HG02623 (cell line): ENCODE data around the gene GABRA4.

ENCODE experiments used
- ATAC-seq: cut with Tn5 transposase; IDR thresholded peaks from one replicate; pipeline ENCODE4 v1.9.1; 2021; ENCODE audit warnings: moderate library complexity; ENCODE audit not compliant: unreplicated experiment

Gene GABRA4

GRCh38 chr4:46993075-46994006 lies at the start of gene GABRA4:
Gene GABRA4 (minus strand): TSS chr4:46993581. CDS start chr4:46993424, 157 bp downstream.
- no peak for ATAC-seq

- ATAC-seq, result no peak
Observed at GRCh38 chr4:47040828-47041227, 47.4 kb upstream of the GABRA4 start.

- ATAC-seq, result no peak
Observed at GRCh38 chr4:47038263-47038662, 44.9 kb upstream of the GABRA4 start.

GRCh38 chr4:47032405-47033106 lies 39.2 kb upstream of the GABRA4 start:
- peak; percentile 83 for ATAC-seq

GRCh38 chr4:47031751-47032404 lies 38.5 kb upstream of the GABRA4 start:
- no peak for ATAC-seq

- ATAC-seq, result no peak
Observed at GRCh38 chr4:47031011-47031678, 37.8 kb upstream of the GABRA4 start, which contains the start of gene GABRB1. Gene GABRB1 (plus strand): TSS chr4:47031567.

- no peak for ATAC-seq
Observed at GRCh38 chr4:47017494-47017893, 24.1 kb upstream of the GABRA4 start.

GRCh38 chr4:47017081-47017480 lies 23.7 kb upstream of the GABRA4 start:
- no peak for ATAC-seq

- ATAC-seq, result no peak
Observed at GRCh38 chr4:47013373-47013772, 20.0 kb upstream of the GABRA4 start.

GRCh38 chr4:47012676-47013075 lies 19.3 kb upstream of the GABRA4 start:
- no peak for ATAC-seq

- peak; percentile 96 for ATAC-seq
Observed at GRCh38 chr4:47010912-47011446, 17.6 kb upstream of the GABRA4 start.

- no peak for ATAC-seq
Observed at GRCh38 chr4:47010347-47010911, 17.0 kb upstream of the GABRA4 start.

GRCh38 chr4:47002580-47002979 lies 9.2 kb upstream of the GABRA4 start:
- ATAC-seq, result no peak

- ATAC-seq, result no peak
Observed at GRCh38 chr4:47000406-47000805, 7.0 kb upstream of the GABRA4 start.

GRCh38 chr4:46999566-46999965 lies 6.2 kb upstream of the GABRA4 start:
- no peak for ATAC-seq

GRCh38 chr4:46994007-46994405 lies 625 bp upstream of the GABRA4 start:
- ATAC-seq, result no peak

GRCh38 chr4:46992338-46992737 lies 1.0 kb downstream of the GABRA4 start:
- ATAC-seq, result no peak

- ATAC-seq, result no peak
Observed at GRCh38 chr4:46986922-46987638, 6.3 kb downstream of the GABRA4 start.

GRCh38 chr4:46984781-46985180 lies 8.6 kb downstream of the GABRA4 start:
- ATAC-seq, result no peak

GRCh38 chr4:46980851-46981250 lies 12.5 kb downstream of the GABRA4 start:
- ATAC-seq, result no peak
